Endothelial cell of umbilical vein (primary cell): ENCODE results near the gene RENBP. TPM values are rescaled to one million over a fixed set of nuclear protein-coding genes. Genes with fewer than 3 reads are reported as not detected.

ENCODE experiments used
- Bru-seq: library from RNA; stranded (reverse); fragments of 400-500 nt; gene quantifications from one replicate; lab custom pipeline; 2021; lab: Mats Ljungman, UMichigan
- BruChase-seq, 2 experiments: library from RNA; stranded (reverse); fragments of 400-500 nt; gene quantifications; one replicate each; lab custom pipeline; 2021; lab: Mats Ljungman, UMichigan
- BruUV-seq: library from RNA; stranded (reverse); fragments of 400-500 nt; replicated peaks from 2 replicates; lab custom pipeline; 2021; lab: Mats Ljungman, UMichigan
- CTCF ChIA-PET: fragments of 300-600, 350-600 bp; sonication (Branson Sonifier 250); formaldehyde crosslinking; loops from one replicate; lab custom pipeline; 2021; ENCODE audit warnings: antibody characterized with exemption, inconsistent platforms; lab: Charles Lee
- POLR2A ChIA-PET: fragments of 300-600, 350-600 bp; sonication (Branson Sonifier 250); formaldehyde crosslinking; loops from one replicate; lab custom pipeline; 2021; ENCODE audit warnings: antibody characterized with exemption, inconsistent platforms; lab: Charles Lee
- DNase-seq: peaks from one replicate; pipeline ENCODE4 v3.0.0-alpha.2; 2011; ENCODE audit warnings: low read depth, low spot score
- FAIRE-seq: peaks from 2 replicates; lab custom pipeline; 2011; peaks lifted over from hg19 to GRCh38; lab: Jason Lieb, UNC
- H2AFZ ChIP-seq: 2 replicates; pipeline ENCODE4 v1.6.0; 2012; ENCODE audit warnings: low read depth, low read length, control low read depth, inconsistent platforms
- H3K27ac ChIP-seq: 2 replicates; pipeline ENCODE4 v1.5.1; 2011; ENCODE audit warnings: low read depth, mild to moderate bottlenecking, control low read depth, low read length, moderate library complexity; ENCODE audit not compliant: insufficient read depth
- H3K27me3 ChIP-seq, 2 experiments: 2 replicates each; pipeline versions ENCODE4 v1.6.0 to v1.6.1; 2011; ENCODE audit warnings: low read length in 2 of 2, mixed read lengths in 1 of 2; ENCODE audit not compliant: control insufficient read depth in 2 of 2, insufficient read depth in 2 of 2
- H3K36me3 ChIP-seq, 2 experiments: 2 replicates in 1 of 2; 3 replicates in 1 of 2; pipeline ENCODE4 v1.5.1; 2011; ENCODE audit warnings: low read length in 2 of 2, mild to moderate bottlenecking in 1 of 2, moderate library complexity in 1 of 2; ENCODE audit not compliant: control insufficient read depth in 2 of 2, insufficient read depth in 2 of 2; ENCODE audit errors: extremely low read depth in 1 of 2
- H3K4me1 ChIP-seq: 3 replicates; pipeline ENCODE4 v1.5.1; 2011; ENCODE audit warnings: mild to moderate bottlenecking, low read length; ENCODE audit not compliant: control insufficient read depth, insufficient read depth; ENCODE audit errors: extremely low read depth
- H3K4me2 ChIP-seq: 2 replicates; pipeline ENCODE4 v1.6.1; 2011; ENCODE audit warnings: low read length, control low read depth, mixed read lengths; ENCODE audit not compliant: insufficient read depth
- H3K4me3 ChIP-seq, 3 experiments: fragments of 200-600 bp in 1 of 3; sonication (generic), shearing (Covaris generic) in 1 of 3; replicated peaks in 1 of 3; 2 replicates each; pipeline ENCODE4 v1.5.1; 2011 to 2016; ENCODE audit warnings: control low read depth in 3 of 3, low read length in 3 of 3, mild to moderate bottlenecking in 2 of 3, inconsistent platforms in 1 of 3, low read depth in 1 of 3, moderate library complexity in 1 of 3; ENCODE audit not compliant: insufficient read depth in 1 of 3
- H3K79me2 ChIP-seq: 2 replicates; pipeline ENCODE4 v1.6.0; 2012; ENCODE audit warnings: low read length, inconsistent platforms; ENCODE audit not compliant: control insufficient read depth, insufficient read depth
- H3K9ac ChIP-seq: replicated peaks from 2 replicates; pipeline ENCODE3; 2011; ENCODE audit warnings: low read length, control low read depth; ENCODE audit not compliant: insufficient read depth; ENCODE audit errors: extremely low read depth
- H3K9me1 ChIP-seq: replicated peaks from 3 replicates; pipeline ENCODE4 v1.6.0; 2011; ENCODE audit warnings: mild to moderate bottlenecking, low read length; ENCODE audit not compliant: control insufficient read depth, insufficient read depth; ENCODE audit errors: extremely low read depth
- H3K9me3 ChIP-seq: replicated peaks from 2 replicates; pipeline ENCODE4 v1.5.1; 2012; ENCODE audit warnings: low read length, inconsistent platforms; ENCODE audit not compliant: control insufficient read depth, insufficient read depth
- H4K20me1 ChIP-seq: replicated peaks from 2 replicates; pipeline ENCODE3; 2011; ENCODE audit warnings: mild to moderate bottlenecking, low read length; ENCODE audit not compliant: control insufficient read depth, insufficient read depth; ENCODE audit errors: extremely low read depth
- EZH2 ChIP-seq: IDR thresholded peaks from 2 replicates; pipeline ENCODE4 v1.6.1; 2012; ENCODE audit warnings: borderline replicate concordance, low read depth, mild to moderate bottlenecking, moderate library complexity, low read length, inconsistent platforms; ENCODE audit not compliant: severe bottlenecking
- FOS ChIP-seq: IDR thresholded peaks from 2 replicates; pipeline ENCODE4 v1.6.1; 2011; ENCODE audit warnings: mild to moderate bottlenecking, low read length, moderate library complexity, borderline replicate concordance; ENCODE audit not compliant: insufficient read depth
- GATA2 ChIP-seq: IDR thresholded peaks from 2 replicates; pipeline ENCODE4 v1.7.0; 2011; ENCODE audit warnings: low read depth, mild to moderate bottlenecking, moderate library complexity, mixed read lengths, low read length; ENCODE audit not compliant: insufficient read length, insufficient read depth
- JUN ChIP-seq: IDR thresholded peaks from 2 replicates; pipeline ENCODE4 v1.6.1; 2011; ENCODE audit warnings: borderline replicate concordance, low read depth; ENCODE audit not compliant: insufficient read length, insufficient read depth
- MYC ChIP-seq: IDR thresholded peaks from one replicate; pipeline ENCODE4 v1.6.1; 2011; ENCODE audit warnings: mild to moderate bottlenecking, low read depth, low read length
- POLR2A ChIP-seq: IDR thresholded peaks from 2 replicates; pipeline ENCODE4 v1.6.1; 2012; ENCODE audit warnings: low read depth, mild to moderate bottlenecking, control low read depth, low read length
- POLR2AphosphoS5 ChIP-seq: IDR thresholded peaks from 2 replicates; pipeline ENCODE4 v1.6.1; 2012; ENCODE audit warnings: low read depth, mild to moderate bottlenecking, control low read depth, low read length, moderate library complexity; ENCODE audit not compliant: insufficient read depth
- dilution Hi-C: fragments of 300-500 bp; cut with MboI; formaldehyde crosslinking; loops from one replicate; pipeline ENCODE4 v1.15.0; 2019; ENCODE audit warnings: low sequenced_read_pairs; ENCODE audit not compliant: extremely low pct_ligation_motif_present
- intact Hi-C: fragments of 100-400 bp; cut with micrococcal nuclease; formaldehyde crosslinking; loops from one replicate; pipeline ENCODE4 v1.10.0; 2022
- long read RNA-seq: library from polyadenylated mRNA; stranded (forward); transcript quantifications from one replicate; pipeline ENCODE4 v2.0.0, GENCODE V29; 2021
- polyA minus RNA-seq, 3 experiments: library from RNA; depleted of rRNA, polyadenylated mRNA; stranded (reverse); fragments of >200 nt; gene quantifications; 1 replicate in 1 of 3; 2 replicates in 2 of 3; pipeline ENCODE4 v1.2.3, GENCODE V29; 2011
- polyA plus RNA-seq, 4 experiments: library from polyadenylated mRNA; depleted of rRNA in 3 of 4; stranded (reverse) in 3 of 4; unstranded in 1 of 4; fragments of >200 nt; gene quantifications; 2 replicates each; pipeline versions ENCODE4 v1.2.1 to v1.2.3, GENCODE V29; 2011 to 2012; ENCODE audit warnings: missing spikeins in 1 of 4
- total RNA-seq: library from RNA; stranded (reverse); gene quantifications from 2 replicates; pipeline ENCODE4 v1.2.3, GENCODE V29; 2021
- TF ChIP-seq, protein P1 (sequence below), 2 donors: IDR thresholded peaks; 1 replicate in 1 of 2; 2 replicates in 1 of 2; pipeline ENCODE4 v1.5.1; 2011; ENCODE audit warnings: low read length in 2 of 2, mild to moderate bottlenecking in 2 of 2, moderate library complexity in 2 of 2, control low read depth in 1 of 2, inconsistent platforms in 1 of 2, low read depth in 1 of 2; ENCODE audit not compliant: insufficient read depth in 1 of 2; ENCODE audit errors: extremely low read depth in 1 of 2
- TF ChIP-seq, protein P2 (sequence below): IDR thresholded peaks from 2 replicates; pipeline ENCODE4 v1.6.1; 2011; ENCODE audit not compliant: insufficient read depth, insufficient read length

Gene RENBP
- total RNA-seq (6.2 and 8.0 TPM in 2 replicates), polyA plus RNA-seq (16.0 and 16.2 TPM in 2 replicates), polyA minus RNA-seq (5.5 and 13.2 TPM in 2 replicates), Bru-seq, nascent RNA (percentile 36 among the genes with signal in this experiment), BruChase-seq, experiment 1, labeled RNA remaining after a 6-hour chase (percentile 35 among the genes with signal in this experiment), BruChase-seq, experiment 2, labeled RNA remaining after a 2-hour chase (percentile 37 among the genes with signal in this experiment)
- 5.4 and 7.2 TPM in 2 replicates for polyA plus RNA-seq (2011; cell fraction: cytosol; rRNA removed)
- 18.0 and 23.3 TPM in 2 replicates for polyA plus RNA-seq (2011; cell fraction: nucleus; rRNA removed)
- 5.5 and 12.4 TPM in 2 replicates for polyA plus RNA-seq (2012)
- polyA minus RNA-seq (2011; cell fraction: cytosol; rRNA and poly(A)+ RNA removed) = not detected
- polyA minus RNA-seq (2011; cell fraction: nucleus; rRNA and poly(A)+ RNA removed) = 5.1 and 5.9 TPM in 2 replicates
- long read RNA-seq, partial matches to known transcripts = 1 of 3 reads
- long read RNA-seq, other reads (novel, unspliced or antisense) = 1 of 3 reads

DNA sequence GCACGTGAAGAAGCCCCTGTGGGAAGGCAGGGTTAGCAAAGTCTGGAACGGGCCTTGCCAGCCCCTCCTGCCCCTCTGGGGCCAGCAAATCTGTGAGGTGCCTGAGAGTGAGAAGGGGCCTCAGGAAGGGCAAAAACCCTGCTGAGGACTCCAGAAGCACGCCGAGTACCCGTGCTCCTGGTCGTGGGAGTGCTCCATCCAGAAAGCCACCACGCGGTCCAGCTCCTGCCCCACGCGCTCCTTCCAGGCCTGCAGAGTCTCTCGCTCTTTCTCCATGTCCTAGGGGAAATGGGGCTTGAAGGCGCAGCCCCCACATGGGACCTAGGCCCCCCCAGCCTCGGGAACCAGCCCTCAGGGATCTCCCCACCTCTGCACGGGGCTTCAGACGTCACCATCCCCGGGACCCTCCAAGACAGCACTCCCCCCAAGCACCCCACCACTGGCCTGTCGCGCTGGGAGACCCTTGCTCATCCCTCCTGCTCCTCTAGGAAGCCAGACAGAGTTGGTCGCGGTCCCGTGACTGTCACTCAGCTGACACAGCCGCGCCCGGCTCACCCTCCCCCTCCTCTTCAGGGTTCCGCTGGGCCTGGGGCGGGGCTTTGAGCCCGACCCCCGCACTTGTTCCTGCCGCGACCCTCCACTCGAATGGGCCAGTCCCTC lies at the start of gene RENBP:
Gene RENBP (minus strand): TSS at position 504 of the 660 bp plus-strand sequence. CDS start 33 bp downstream, at position 471.
- no TSS peak for BruUV-seq
- dilution Hi-C loops (no loop called here), intact Hi-C loops (no loop called here)
- peaks cover 19% of the 10 kb centered on the region for H3K4me1 ChIP-seq
- TF ChIP-seq, protein P1, sequence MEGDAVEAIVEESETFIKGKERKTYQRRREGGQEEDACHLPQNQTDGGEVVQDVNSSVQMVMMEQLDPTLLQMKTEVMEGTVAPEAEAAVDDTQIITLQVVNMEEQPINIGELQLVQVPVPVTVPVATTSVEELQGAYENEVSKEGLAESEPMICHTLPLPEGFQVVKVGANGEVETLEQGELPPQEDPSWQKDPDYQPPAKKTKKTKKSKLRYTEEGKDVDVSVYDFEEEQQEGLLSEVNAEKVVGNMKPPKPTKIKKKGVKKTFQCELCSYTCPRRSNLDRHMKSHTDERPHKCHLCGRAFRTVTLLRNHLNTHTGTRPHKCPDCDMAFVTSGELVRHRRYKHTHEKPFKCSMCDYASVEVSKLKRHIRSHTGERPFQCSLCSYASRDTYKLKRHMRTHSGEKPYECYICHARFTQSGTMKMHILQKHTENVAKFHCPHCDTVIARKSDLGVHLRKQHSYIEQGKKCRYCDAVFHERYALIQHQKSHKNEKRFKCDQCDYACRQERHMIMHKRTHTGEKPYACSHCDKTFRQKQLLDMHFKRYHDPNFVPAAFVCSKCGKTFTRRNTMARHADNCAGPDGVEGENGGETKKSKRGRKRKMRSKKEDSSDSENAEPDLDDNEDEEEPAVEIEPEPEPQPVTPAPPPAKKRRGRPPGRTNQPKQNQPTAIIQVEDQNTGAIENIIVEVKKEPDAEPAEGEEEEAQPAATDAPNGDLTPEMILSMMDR (IDR thresholded peaks at IDR 0.05; ENCODE audit: extremely low read depth in 1 of 2, insufficient read depth in 1 of 2, low read depth in 1 of 2, low read length in 2 of 2) = no peak
- H3K9me1 ChIP-seq = no peaks in the 10 kb centered on the region
- peak within 1 kb of the TSS; percentile 23 for H2AFZ ChIP-seq
- H3K79me2 ChIP-seq = no peaks in the 10 kb centered on the region
- no peaks in the 10 kb centered on the region for H4K20me1 ChIP-seq
- POLR2A ChIA-PET = interaction anchor here (1.1 kb wide), 1 partner anchor 9 kb away, joined by 6 read pairs; no protein-coding TSS in a partner anchor
- H3K4me2 ChIP-seq = no peak within 1 kb of the TSS
- H3K27me3 ChIP-seq = no peaks in the 10 kb centered on the region
- no peak within 1 kb of the TSS for H3K9ac ChIP-seq
- no peak within 1 kb of the TSS for H3K27ac ChIP-seq
- FAIRE-seq (no peak), DNase-seq (no peak)
- CTCF ChIA-PET = interaction anchor here (1.1 to 9.4 kb wide), 3 partner anchors 8 to 69 kb away, joined by 3 to 253 read pairs (median 4); partner anchors contain the start of gene ARHGAP4
- H3K9me3 ChIP-seq = no peaks in the 10 kb centered on the region
- H3K36me3 ChIP-seq = no peaks in the 10 kb centered on the region
- H3K4me3 ChIP-seq = peak within 1 kb of the TSS in 1 of 3 experiments; percentile 28

DNA sequence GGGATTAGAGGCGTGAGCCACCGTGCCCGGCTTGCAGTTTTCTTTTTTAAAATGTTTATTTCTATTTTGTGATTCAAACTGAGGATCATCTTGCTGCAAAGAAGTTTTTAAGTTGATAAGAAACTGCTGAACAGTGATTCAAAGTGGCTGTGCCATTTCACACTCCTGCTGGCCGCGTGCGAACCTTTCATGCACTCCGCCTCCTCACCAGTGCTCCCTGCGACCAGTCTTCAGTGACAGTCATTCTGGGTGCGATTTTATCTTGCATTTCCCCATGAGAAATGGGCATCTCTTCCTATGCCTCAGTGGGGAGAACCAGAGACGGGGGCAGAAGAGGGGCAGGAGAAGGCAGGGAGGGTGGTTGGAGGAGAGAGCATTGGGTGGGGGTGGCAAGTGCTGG lies 49.5 kb upstream of the RENBP start:
- dilution Hi-C loops (no loop called here), intact Hi-C loops (no loop called here)
- Histone ChIP-seq H3K9me3 (no peaks in the 10 kb centered on the region), H2AFZ (no peak overlapping the region), H3K9me1 (no peaks in the 10 kb centered on the region), H3K9ac (no peak overlapping the region), H3K4me1 (no peaks in the 10 kb centered on the region), H4K20me1 (no peaks in the 10 kb centered on the region), H3K27me3 (no peaks in the 10 kb centered on the region), H3K4me2 (no peak overlapping the region), H3K27ac (no peak overlapping the region), H3K36me3 (no peaks in the 10 kb centered on the region), H3K4me3 (no peak overlapping the region), H3K79me2 (no peaks in the 10 kb centered on the region)
- no peak for TF ChIP-seq GATA2
- no peak for TF ChIP-seq EZH2
- TF ChIP-seq POLR2AphosphoS5 = no peak
- no peak for TF ChIP-seq JUN
- TF ChIP-seq, protein P2, sequence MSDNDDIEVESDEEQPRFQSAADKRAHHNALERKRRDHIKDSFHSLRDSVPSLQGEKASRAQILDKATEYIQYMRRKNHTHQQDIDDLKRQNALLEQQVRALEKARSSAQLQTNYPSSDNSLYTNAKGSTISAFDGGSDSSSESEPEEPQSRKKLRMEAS = no peak
- no peak for TF ChIP-seq POLR2A
- no peak for TF ChIP-seq FOS
- TF ChIP-seq MYC = no peak
- TF ChIP-seq, protein P1 (IDR thresholded peaks at IDR 0.05; ENCODE audit: extremely low read depth in 1 of 2, insufficient read depth in 1 of 2, low read depth in 1 of 2, low read length in 2 of 2) = no peak
- FAIRE-seq (no peak), DNase-seq (no peak)
- CTCF ChIA-PET = no interaction called here
- no TSS peak for BruUV-seq
- POLR2A ChIA-PET = no interaction called here
